PC-9 (cell line): ENCODE measurements around the gene PHACTR1. TPM values are rescaled to one million over a fixed set of nuclear protein-coding genes. Genes with fewer than 3 reads are reported as not detected.

ENCODE experiments used
- BruUV-seq: library from RNA; stranded (reverse); fragments of 400-500 nt; replicated peaks from 2 replicates; lab custom pipeline; 2021; lab: Mats Ljungman, UMichigan
- CTCF ChIA-PET: fragments of 300-600 bp; sonication (Branson Sonifier 250); formaldehyde crosslinking; loops from one replicate; lab custom pipeline; 2022; ENCODE audit warnings: antibody characterized with exemption; lab: Charles Lee
- POLR2A ChIA-PET: fragments of 300-600 bp; sonication (Branson Sonifier 250); formaldehyde crosslinking; loops from one replicate; lab custom pipeline; 2022; ENCODE audit warnings: antibody characterized with exemption; ENCODE audit not compliant: unreplicated experiment; lab: Charles Lee
- DNase-seq, 2 experiments: peaks; one replicate each; pipeline versions ENCODE4 v3.0.0 to v3.0.0-alpha.2; 2015 to 2022; ENCODE audit warnings: mixed read lengths in 1 of 2
- H2AFZ ChIP-seq: fragments of 200-600 bp; sonication (generic); 2 replicates; pipeline ENCODE4 v1.8.1; 2017; ENCODE audit warnings: antibody characterized with exemption
- H3F3A ChIP-seq: fragments of 200-600 bp; sonication (generic); 2 replicates; pipeline ENCODE4 v1.8.1; 2017; ENCODE audit warnings: antibody characterized with exemption, mild to moderate bottlenecking, low read depth; ENCODE audit not compliant: insufficient read depth
- H3K27ac ChIP-seq: fragments of 200-600 bp; sonication (generic); 2 replicates; pipeline ENCODE4 v1.6.1; 2016; ENCODE audit warnings: mixed run types
- H3K27me3 ChIP-seq: fragments of 200-600 bp; sonication (generic); 2 replicates; pipeline ENCODE4 v1.6.1; 2016; ENCODE audit warnings: low read depth, mixed run types; ENCODE audit not compliant: insufficient read depth
- H3K36me3 ChIP-seq: fragments of 200-600 bp; sonication (generic); 2 replicates; pipeline ENCODE4 v1.6.1; 2016; ENCODE audit warnings: low read depth, mixed run types
- H3K4me1 ChIP-seq: fragments of 200-600 bp; sonication (generic); replicated peaks from 2 replicates; pipeline ENCODE4 v1.6.1; 2016; ENCODE audit warnings: mixed run types; ENCODE audit not compliant: insufficient read depth
- H3K4me2 ChIP-seq: fragments of 200-600 bp; sonication (generic); 2 replicates; pipeline ENCODE4 v1.6.1; 2017; ENCODE audit warnings: mixed run types
- H3K4me3 ChIP-seq: fragments of 200-600 bp; sonication (generic); 2 replicates; pipeline ENCODE4 v1.6.1; 2016; ENCODE audit warnings: mixed run types
- H3K79me2 ChIP-seq: fragments of 200-600 bp; sonication (generic); 2 replicates; pipeline ENCODE4 v1.6.1; 2017; ENCODE audit warnings: low read depth, mixed run types
- H3K9me2 ChIP-seq: fragments of 200-600 bp; sonication (generic); 2 replicates; pipeline ENCODE4 v1.8.1; 2017; ENCODE audit warnings: mild to moderate bottlenecking; ENCODE audit not compliant: insufficient read depth
- H3K9me3 ChIP-seq: fragments of 200-600 bp; sonication (generic); 2 replicates; pipeline ENCODE4 v1.8.1; 2016; ENCODE audit warnings: low read depth; ENCODE audit not compliant: insufficient read depth
- H4K20me1 ChIP-seq: fragments of 200-600 bp; sonication (generic); 2 replicates; pipeline ENCODE4 v1.8.1; 2017; ENCODE audit not compliant: insufficient read depth
- CTCF ChIP-seq: fragments of 200-600 bp; sonication (generic); conservative IDR thresholded peaks from 2 replicates; pipeline ENCODE4 v1.6.1; 2017; ENCODE audit warnings: mixed run types, antibody characterized with exemption, mild to moderate bottlenecking, moderate library complexity
- EZH2 ChIP-seq: fragments of 200-600 bp; sonication (generic); IDR thresholded peaks from 2 replicates; pipeline ENCODE4 v1.8.0; 2017; ENCODE audit warnings: antibody characterized with exemption, low read depth
- intact Hi-C: fragments of 100-400 bp; cut with micrococcal nuclease; formaldehyde crosslinking; loops from one replicate; pipeline ENCODE4 v1.10.0; 2022; ENCODE audit not compliant: unreplicated experiment
- total RNA-seq: library from RNA; stranded (reverse); gene quantifications from 2 replicates; pipeline ENCODE4 v1.2.3, GENCODE V29; 2021

Gene PHACTR1
- total RNA-seq, 1 experiment from 2014 or later: not detected

GRCh38 chr6:13287104-13287503 is 570.5 kb downstream of the PHACTR1 start:
- no peaks in the 10 kb centered on the region for H3F3A ChIP-seq
- H3K4me1 ChIP-seq: no peaks in the 10 kb centered on the region
- no peaks in the 10 kb centered on the region for H3K9me3 ChIP-seq
- BruUV-seq: no TSS peak
- H2AFZ ChIP-seq: no peak overlapping the region
- H3K4me2 ChIP-seq: no peak overlapping the region
- H3K9me2 ChIP-seq: no peaks in the 10 kb centered on the region
- H3K36me3 ChIP-seq: no peaks in the 10 kb centered on the region
- H3K79me2 ChIP-seq: no peaks in the 10 kb centered on the region
- POLR2A ChIA-PET: no interaction called here
- CTCF ChIA-PET: no interaction called here
- no peak overlapping the region for H3K4me3 ChIP-seq
- intact Hi-C loops: no loop called here
- no peak for TF ChIP-seq EZH2
- TF ChIP-seq CTCF: no peak
- H3K27ac ChIP-seq: no peak overlapping the region
- no peaks in the 10 kb centered on the region for H3K27me3 ChIP-seq
- H4K20me1 ChIP-seq: no peaks in the 10 kb centered on the region
- DNase-seq: no peak

- no peaks in the 10 kb centered on the region for H3K4me1 ChIP-seq
- H3K27me3 ChIP-seq: no peaks in the 10 kb centered on the region
- no TSS peak for BruUV-seq
- no peaks in the 10 kb centered on the region for H3K79me2 ChIP-seq
- H4K20me1 ChIP-seq: no peaks in the 10 kb centered on the region
- H2AFZ ChIP-seq: no peak overlapping the region
- H3F3A ChIP-seq: no peaks in the 10 kb centered on the region
- DNase-seq: no peak
- no peaks in the 10 kb centered on the region for H3K36me3 ChIP-seq
- no peak overlapping the region for H3K4me3 ChIP-seq
- ChIA-PET POLR2A (no interaction called here), CTCF (no interaction called here)
- H3K9me3 ChIP-seq: no peaks in the 10 kb centered on the region
- H3K27ac ChIP-seq: no peak overlapping the region
- TF ChIP-seq EZH2: no peak
- no peak for TF ChIP-seq CTCF
- intact Hi-C loops: no loop called here
- H3K4me2 ChIP-seq: no peak overlapping the region
- H3K9me2 ChIP-seq: no peaks in the 10 kb centered on the region
Measured at GRCh38 chr6:13288481-13288880, 571.9 kb downstream of the PHACTR1 start.

- no peaks in the 10 kb centered on the region for H3F3A ChIP-seq
- no peaks in the 10 kb centered on the region for H4K20me1 ChIP-seq
- no peaks in the 10 kb centered on the region for H3K9me2 ChIP-seq
- ChIA-PET CTCF (no interaction called here), POLR2A (no interaction called here)
- TF ChIP-seq CTCF (no peak), EZH2 (no peak)
- H3K4me3 ChIP-seq: no peak overlapping the region
- H3K27ac ChIP-seq: no peak overlapping the region
- H3K79me2 ChIP-seq: no peaks in the 10 kb centered on the region
- no peak for DNase-seq
- H3K4me1 ChIP-seq: no peaks in the 10 kb centered on the region
- no TSS peak for BruUV-seq
- H3K9me3 ChIP-seq: no peaks in the 10 kb centered on the region
- H3K4me2 ChIP-seq: no peak overlapping the region
- H3K27me3 ChIP-seq: no peaks in the 10 kb centered on the region
- intact Hi-C loops: no loop called here
- H2AFZ ChIP-seq: no peak overlapping the region
- no peaks in the 10 kb centered on the region for H3K36me3 ChIP-seq
Measured at GRCh38 chr6:13288969-13289391, 572.4 kb downstream of the PHACTR1 start.
